Stimulated activated CD4-positive, alpha-beta T cell treated with anti-CD3 and anti-CD28 coated beads, Interleukin-2, amount 100 ng/mL, for 4 hours (primary cell): ENCODE data around the gene SLC44A5.
"Not testable (repeated sequence)": the region's sequence is repeated elsewhere in the genome, so short reads cannot be mapped to it uniquely, and the experiment has no call there.

Experiments used
- DNase-seq: peaks from one replicate; pipeline ENCODE4 v3.0.0-alpha.2; 2020; ENCODE audit warnings: low read depth

The SLC44A5 gene

DNA sequence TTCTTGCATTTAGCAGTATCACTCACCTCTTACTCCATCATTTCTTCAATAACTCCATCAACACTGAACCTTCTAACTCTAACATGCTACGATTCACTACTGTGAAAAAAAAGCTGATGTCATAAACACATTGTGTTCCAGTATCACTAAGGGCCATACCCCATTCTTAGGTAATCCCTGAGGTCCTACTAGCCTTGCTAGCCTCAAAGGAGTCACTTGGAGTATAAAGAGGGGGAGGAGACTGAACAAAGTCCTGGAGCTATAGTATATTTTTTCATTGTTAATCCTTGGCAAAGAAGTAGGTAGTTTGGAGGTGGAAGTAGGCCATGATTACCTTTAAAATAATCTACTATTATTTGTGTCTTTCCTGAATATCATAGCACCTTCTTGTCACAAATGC lies at the start of gene SLC44A5:
Gene SLC44A5 (minus strand): TSS at position 101 of the 400 bp plus-strand sequence. CDS start 69,667 bp downstream, outside the sequence.
- no peak for DNase-seq

- DNase-seq: no peak
Measured at GRCh38 chr1:75655931-75656330, 45.0 kb upstream of the SLC44A5 start.

- not testable (repeated sequence) for DNase-seq
Measured at GRCh38 chr1:75647183-75647582, 36.3 kb upstream of the SLC44A5 start.

- not testable (repeated sequence) for DNase-seq
Measured at GRCh38 chr1:75645153-75645552, 34.2 kb upstream of the SLC44A5 start.

DNA sequence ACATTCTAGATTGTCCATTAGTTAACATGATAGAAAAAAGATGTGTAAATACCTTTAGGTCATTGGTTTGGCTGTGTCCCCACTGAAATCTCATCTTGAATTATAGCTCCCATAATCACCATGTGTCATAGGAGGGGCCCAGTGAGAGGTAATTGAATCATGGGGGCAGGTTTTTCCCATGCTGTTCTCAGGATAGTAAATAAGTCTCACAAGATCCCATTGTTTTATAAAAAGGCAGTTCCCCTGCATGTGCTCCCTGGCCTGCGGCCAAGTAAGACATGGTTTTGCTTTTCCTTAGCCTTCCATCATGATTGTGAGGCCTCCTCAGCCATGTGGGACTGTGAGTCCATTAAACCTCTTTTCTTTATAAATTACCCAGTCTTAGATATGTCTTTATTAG lies 32.5 kb upstream of the SLC44A5 start:
- no peak for DNase-seq

DNA sequence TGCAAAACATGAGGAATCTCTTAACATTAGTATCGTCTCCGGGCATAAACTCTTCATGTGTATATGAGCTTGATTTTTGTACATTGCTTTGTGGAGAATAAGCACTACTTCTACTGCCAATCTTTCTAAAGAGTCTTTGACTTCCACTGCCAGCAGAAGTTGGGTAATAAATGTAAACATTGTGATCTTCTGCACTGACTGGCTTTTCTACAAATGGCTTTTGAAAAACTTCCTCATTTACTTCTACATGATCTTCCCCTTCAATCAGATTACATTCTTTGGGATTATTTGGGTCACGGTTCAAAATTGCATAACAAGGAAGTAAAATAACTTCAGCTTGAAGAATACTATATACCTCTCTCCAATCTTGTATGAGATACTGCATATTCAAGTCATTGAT lies 30.4 kb upstream of the SLC44A5 start:
- DNase-seq: no peak

GRCh38 chr1:75640137-75640536 lies 29.2 kb upstream of the SLC44A5 start:
- DNase-seq: no peak

DNA sequence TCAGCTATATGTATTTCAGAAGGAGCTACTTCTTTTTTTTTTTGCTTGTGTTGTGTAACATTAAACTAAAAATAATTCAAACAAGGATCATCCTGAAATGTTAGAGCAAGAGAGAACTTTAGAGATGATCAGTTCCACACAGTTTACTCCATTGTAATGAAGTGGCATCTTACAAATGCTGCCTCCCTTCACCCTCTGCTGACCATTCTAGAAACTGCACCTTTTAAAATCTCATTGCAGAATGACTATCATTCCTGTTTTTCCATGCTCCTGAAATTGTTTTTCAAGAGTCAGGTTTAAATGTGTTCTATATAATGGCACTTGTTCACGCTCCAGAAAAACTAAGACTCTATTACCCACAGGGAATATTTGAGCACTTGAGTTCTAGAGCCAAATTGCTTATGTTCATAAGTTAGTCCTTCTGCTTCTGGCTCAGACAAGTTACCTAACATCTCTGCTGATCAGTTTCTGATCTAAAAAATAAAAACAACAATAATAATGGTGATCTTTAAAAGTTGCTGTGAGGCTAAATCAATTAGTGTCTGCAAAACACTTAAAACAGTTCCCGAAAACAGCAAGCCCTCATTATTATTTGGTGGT lies 21.5 kb upstream of the SLC44A5 start:
- DNase-seq: no peak

- DNase-seq: no peak
Measured at GRCh38 chr1:75630998-75631397, 20.1 kb upstream of the SLC44A5 start.

DNA sequence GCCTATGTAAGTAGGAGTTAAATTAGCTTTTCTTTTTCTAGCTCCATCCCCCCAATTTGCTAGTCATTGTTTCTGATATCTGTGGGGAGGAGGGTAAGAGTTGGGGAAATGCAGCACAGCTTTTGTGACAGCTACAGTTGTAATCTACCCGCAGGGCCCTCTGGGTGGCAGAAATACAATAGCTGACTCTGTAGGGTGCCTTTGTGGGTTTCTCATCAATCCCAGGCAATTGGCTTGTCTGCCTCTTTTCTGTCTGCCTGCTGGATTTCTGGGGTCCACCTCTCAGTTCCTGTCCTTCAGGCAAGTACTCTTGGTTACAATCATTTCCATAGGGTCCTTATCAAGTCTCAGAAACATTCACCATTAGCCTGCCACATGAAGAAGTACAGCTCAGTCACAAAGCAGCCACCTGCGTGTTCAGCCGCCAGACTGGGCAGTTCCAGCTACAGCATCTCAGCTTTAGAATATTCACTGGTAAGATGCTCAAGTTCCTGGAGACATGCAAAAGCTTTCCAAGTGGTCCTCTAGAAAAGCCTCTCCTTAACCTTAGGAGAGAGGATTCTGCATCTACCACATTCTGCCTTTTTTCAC lies 19.2 kb upstream of the SLC44A5 start:
- no peak for DNase-seq

GRCh38 chr1:75625795-75626194 lies 14.9 kb upstream of the SLC44A5 start:
- DNase-seq: no peak

- DNase-seq: no peak
Measured at GRCh38 chr1:75618382-75618781, 7.5 kb upstream of the SLC44A5 start.

- DNase-seq: no peak
Measured at GRCh38 chr1:75616436-75617433, 5.8 kb upstream of the SLC44A5 start.

- no peak for DNase-seq
Measured at GRCh38 chr1:75615613-75616435, 4.9 kb upstream of the SLC44A5 start.

DNA sequence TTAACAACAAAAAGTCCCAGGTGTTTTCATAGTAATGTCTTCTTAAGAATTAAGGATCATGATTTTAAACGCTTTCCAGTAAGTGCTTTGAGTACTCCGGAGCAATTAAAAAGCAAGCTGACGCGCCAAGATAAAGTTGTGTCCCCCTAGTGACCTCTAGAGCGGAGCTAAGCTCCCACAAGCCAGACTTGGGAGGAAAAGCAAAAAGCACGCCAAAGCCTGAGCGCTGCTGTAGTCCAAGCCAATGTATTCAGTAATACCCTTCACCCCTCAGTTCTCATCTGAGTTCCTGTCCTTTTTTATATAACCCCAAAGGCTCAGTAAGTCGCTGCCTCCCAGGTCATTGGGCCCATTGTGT lies 3.5 kb upstream of the SLC44A5 start:
- DNase-seq: no peak

DNA sequence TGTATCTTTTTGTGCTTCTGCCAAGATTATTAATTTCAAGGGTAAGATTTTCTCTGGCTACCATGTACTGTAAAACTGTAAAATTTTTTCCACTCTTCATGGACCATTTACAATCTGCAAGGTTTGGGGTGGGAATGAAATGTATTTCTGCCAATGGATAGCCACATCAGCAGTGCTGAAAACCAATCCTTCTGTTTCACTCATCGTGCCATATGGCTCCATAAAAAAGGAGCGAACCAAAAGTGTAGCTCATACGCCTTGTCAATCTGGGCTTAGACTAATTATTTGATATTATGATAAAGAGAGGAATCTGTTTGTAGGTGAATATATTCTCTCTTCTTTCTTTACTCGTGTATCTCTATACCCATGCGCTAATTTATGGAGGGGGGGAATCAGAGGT lies 3.0 kb upstream of the SLC44A5 start:
- DNase-seq: no peak

GRCh38 chr1:75612976-75613375 lies 2.1 kb upstream of the SLC44A5 start:
- no peak for DNase-seq

- DNase-seq: no peak
Measured at GRCh38 chr1:75602486-75602885, 8.4 kb downstream of the SLC44A5 start.

GRCh38 chr1:75600781-75601180 lies 10.1 kb downstream of the SLC44A5 start:
- no peak for DNase-seq

- DNase-seq: no peak
Measured at GRCh38 chr1:75594327-75594726, 16.6 kb downstream of the SLC44A5 start.

GRCh38 chr1:75593457-75593856 lies 17.5 kb downstream of the SLC44A5 start:
- not testable (repeated sequence) for DNase-seq

DNA sequence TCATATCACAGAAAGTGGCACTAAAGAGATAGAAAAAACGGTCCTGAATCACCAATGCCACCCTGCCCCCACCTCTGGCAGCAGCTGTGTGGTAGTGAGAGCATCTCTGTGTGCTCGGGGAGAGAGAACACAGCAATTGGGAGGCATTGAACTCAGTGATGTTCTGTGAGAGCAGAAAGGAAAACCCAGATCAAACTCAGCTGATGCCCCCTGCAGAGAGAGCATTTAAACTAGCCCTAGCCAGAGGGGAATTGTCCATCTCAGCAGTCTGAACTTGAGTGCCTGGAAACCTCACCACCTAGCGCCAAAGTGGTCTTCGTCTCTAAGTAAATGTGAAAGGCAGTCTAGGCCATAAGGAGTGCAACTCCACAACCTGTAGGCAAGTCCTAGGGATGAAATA lies 21.3 kb downstream of the SLC44A5 start:
- DNase-seq: no peak
